HepG2 (cell line): ENCODE results near the gene DIAPH1. TPM values are rescaled to one million over a fixed set of nuclear protein-coding genes. Genes with fewer than 3 reads are reported as not detected.

Experiments used
- ELF1 ChIP-seq: sonication (generic); formaldehyde crosslinking; IDR thresholded peaks from 2 replicates; pipeline ENCODE4 v1.4.0; 2020; ENCODE audit warnings: missing genetic modification reagents
- FOXA3 ChIP-seq: IDR thresholded peaks from 2 replicates; pipeline ENCODE4 v1.6.1; 2016; ENCODE audit warnings: missing genetic modification reagents, missing compliant biosample characterization
- KAT7 ChIP-seq: IDR thresholded peaks from 2 replicates; pipeline ENCODE4 v1.6.1; 2018; ENCODE audit warnings: borderline replicate concordance, missing compliant biosample characterization
- KLF16 ChIP-seq, 2 experiments: sonication (generic) in 1 of 2; formaldehyde crosslinking in 1 of 2; IDR thresholded peaks; 2 replicates each; pipeline versions ENCODE4 v1.6.1 to v1.8.0; 2016 to 2023; ENCODE audit warnings: missing genetic modification reagents in 2 of 2, missing compliant biosample characterization in 1 of 2
- NCOA2 ChIP-seq: sonication (generic); formaldehyde crosslinking; IDR thresholded peaks from 2 replicates; pipeline ENCODE4 v1.8.0; 2022; ENCODE audit warnings: inconsistent platforms
- NFYB ChIP-seq: sonication (generic); formaldehyde crosslinking; IDR thresholded peaks from 2 replicates; pipeline ENCODE4 v1.4.0; 2020; ENCODE audit warnings: missing genetic modification reagents
- NONO ChIP-seq, 2 experiments: fragments of 450-650 bp in 1 of 2; sonication (generic) in 1 of 2; formaldehyde crosslinking in 1 of 2; IDR thresholded peaks in 1 of 2; conservative IDR thresholded peaks in 1 of 2; 2 replicates each; pipeline versions ENCODE4 v1.6.1 to v1.8.0; 2017 to 2022; ENCODE audit warnings: mild to moderate bottlenecking in 1 of 2, missing genetic modification reagents in 1 of 2, moderate library complexity in 1 of 2
- PAWR ChIP-seq: sonication (generic); formaldehyde crosslinking; IDR thresholded peaks from 2 replicates; pipeline ENCODE4 v1.4.0; 2020; ENCODE audit warnings: missing genetic modification reagents, mild to moderate bottlenecking, borderline replicate concordance
- RARA ChIP-seq: IDR thresholded peaks from 2 replicates; pipeline ENCODE4 v1.6.1; 2016; ENCODE audit warnings: missing genetic modification reagents, missing compliant biosample characterization
- SRF ChIP-seq: IDR thresholded peaks from 2 replicates; pipeline ENCODE4 v1.6.1; 2011; ENCODE audit warnings: mild to moderate bottlenecking, low read depth, low read length, moderate library complexity
- ZEB1 ChIP-seq: IDR thresholded peaks from 2 replicates; pipeline ENCODE4 v1.6.1; 2012; ENCODE audit warnings: mild to moderate bottlenecking, low read depth, inconsistent platforms; ENCODE audit not compliant: insufficient replicate concordance
- ZNF431 ChIP-seq: sonication (generic); formaldehyde crosslinking; IDR thresholded peaks from 2 replicates; pipeline ENCODE4 v1.9.0; 2022; ENCODE audit warnings: missing genetic modification reagents, low read depth, mild to moderate bottlenecking, borderline replicate concordance
- ZNF441 ChIP-seq: sonication (generic); formaldehyde crosslinking; IDR thresholded peaks from 2 replicates; pipeline ENCODE4 v1.7.0; 2021; ENCODE audit warnings: missing genetic modification reagents, borderline replicate concordance
- polyA plus RNA-seq, 8 experiments: library from polyadenylated mRNA; depleted of rRNA in 3 of 8; stranded (reverse) in 7 of 8; unstranded in 1 of 8; fragments of >200 nt; fragmentation: Illumina TruSeq in 4 of 8; extraction: Trizol in 4 of 8; gene quantifications; 2 replicates each; pipeline versions ENCODE4 v1.2.1 to v1.2.3, GENCODE V29; 2011 to 2016; ENCODE audit warnings: low read depth in 4 of 8, missing spikeins in 1 of 8, mixed read lengths in 1 of 8; ENCODE audit not compliant: insufficient read depth in 1 of 8
- total RNA-seq, 5 experiments: library from RNA; depleted of rRNA; stranded (reverse); fragments of >200 nt; fragmentation: Illumina TruSeq; extraction: Trizol; gene quantifications; 2 replicates each; pipeline ENCODE4 v1.2.3, GENCODE V29; 2016; ENCODE audit warnings: low read depth in 1 of 5
- TF ChIP-seq, protein P1 (sequence below): sonication (generic); formaldehyde crosslinking; IDR thresholded peaks from 2 replicates; pipeline ENCODE4 v1.5.0; 2020; ENCODE audit warnings: missing genetic modification reagents, mild to moderate bottlenecking, borderline replicate concordance
- TF ChIP-seq, protein P2 (sequence below): sonication (generic); formaldehyde crosslinking; IDR thresholded peaks from 2 replicates; pipeline ENCODE4 v1.5.0; 2020; ENCODE audit warnings: missing genetic modification reagents
- TF ChIP-seq, protein P3 (sequence below): sonication (generic); formaldehyde crosslinking; IDR thresholded peaks from 2 replicates; pipeline ENCODE4 v1.4.0; 2020; ENCODE audit warnings: missing genetic modification reagents, borderline replicate concordance
- TF ChIP-seq, protein P4 (sequence below): IDR thresholded peaks from 2 replicates; pipeline ENCODE4 v1.6.1; 2016; ENCODE audit warnings: mild to moderate bottlenecking
- TF ChIP-seq, protein P5 (sequence below): sonication (generic); formaldehyde crosslinking; conservative IDR thresholded peaks from 2 replicates; pipeline ENCODE4 v1.8.0; 2022; ENCODE audit warnings: mild to moderate bottlenecking, moderate library complexity, missing genetic modification reagents

The DIAPH1 gene
- total and polyA plus RNA-seq, 2 of the 13 experiments (the other 11 are each of a cell fraction or from before 2014, with no cell fraction given) = 25.1 to 33.9 TPM

DNA sequence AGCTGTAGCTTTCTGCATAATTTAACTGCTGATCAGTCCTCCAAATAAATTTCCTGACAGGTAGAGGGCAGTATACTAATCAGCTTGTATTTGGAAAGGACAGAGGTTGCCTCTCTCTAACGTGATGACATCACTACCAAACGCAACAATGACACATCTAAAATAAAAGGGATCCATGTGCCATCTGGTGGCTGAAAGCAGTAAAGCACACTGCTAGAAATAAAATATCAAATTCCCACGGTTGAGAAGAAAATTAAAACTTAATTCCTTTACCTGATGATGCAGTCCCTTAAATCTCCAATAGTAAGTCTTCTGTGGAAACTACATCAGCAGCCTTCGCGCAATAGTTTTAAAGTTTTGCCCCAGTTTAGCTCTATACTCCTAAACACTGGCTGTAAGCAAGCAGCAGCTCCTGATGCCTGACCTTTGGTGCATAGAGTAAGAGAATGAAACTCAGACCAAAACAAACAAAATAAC lies 54.5 kb downstream of the DIAPH1 start (continued):
- TF ChIP-seq NFYB (CRISPR knock-in tag) = no peak
- no peak for TF ChIP-seq NONO (IDR thresholded peaks at IDR 0.05)
- no peak for TF ChIP-seq NONO (CRISPR knock-in tag; conservative IDR thresholded peaks at IDR 0.05)
- TF ChIP-seq, protein P1, sequence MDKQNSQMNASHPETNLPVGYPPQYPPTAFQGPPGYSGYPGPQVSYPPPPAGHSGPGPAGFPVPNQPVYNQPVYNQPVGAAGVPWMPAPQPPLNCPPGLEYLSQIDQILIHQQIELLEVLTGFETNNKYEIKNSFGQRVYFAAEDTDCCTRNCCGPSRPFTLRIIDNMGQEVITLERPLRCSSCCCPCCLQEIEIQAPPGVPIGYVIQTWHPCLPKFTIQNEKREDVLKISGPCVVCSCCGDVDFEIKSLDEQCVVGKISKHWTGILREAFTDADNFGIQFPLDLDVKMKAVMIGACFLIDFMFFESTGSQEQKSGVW (CRISPR knock-in tag) = no peak
- TF ChIP-seq, protein P2, sequence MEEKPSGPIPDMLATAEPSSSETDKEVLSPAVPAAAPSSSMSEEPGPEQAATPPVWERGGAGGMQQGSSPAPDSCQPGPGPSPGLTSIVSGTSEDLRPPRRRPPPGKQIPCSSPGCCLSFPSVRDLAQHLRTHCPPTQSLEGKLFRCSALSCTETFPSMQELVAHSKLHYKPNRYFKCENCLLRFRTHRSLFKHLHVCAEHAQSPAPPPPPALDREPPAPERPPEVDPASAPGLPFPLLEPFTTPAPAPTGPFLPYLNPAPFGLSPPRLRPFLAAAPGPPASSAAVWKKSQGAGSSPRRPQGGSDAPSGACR (CRISPR knock-in tag) = no peak
- TF ChIP-seq, protein P3, sequence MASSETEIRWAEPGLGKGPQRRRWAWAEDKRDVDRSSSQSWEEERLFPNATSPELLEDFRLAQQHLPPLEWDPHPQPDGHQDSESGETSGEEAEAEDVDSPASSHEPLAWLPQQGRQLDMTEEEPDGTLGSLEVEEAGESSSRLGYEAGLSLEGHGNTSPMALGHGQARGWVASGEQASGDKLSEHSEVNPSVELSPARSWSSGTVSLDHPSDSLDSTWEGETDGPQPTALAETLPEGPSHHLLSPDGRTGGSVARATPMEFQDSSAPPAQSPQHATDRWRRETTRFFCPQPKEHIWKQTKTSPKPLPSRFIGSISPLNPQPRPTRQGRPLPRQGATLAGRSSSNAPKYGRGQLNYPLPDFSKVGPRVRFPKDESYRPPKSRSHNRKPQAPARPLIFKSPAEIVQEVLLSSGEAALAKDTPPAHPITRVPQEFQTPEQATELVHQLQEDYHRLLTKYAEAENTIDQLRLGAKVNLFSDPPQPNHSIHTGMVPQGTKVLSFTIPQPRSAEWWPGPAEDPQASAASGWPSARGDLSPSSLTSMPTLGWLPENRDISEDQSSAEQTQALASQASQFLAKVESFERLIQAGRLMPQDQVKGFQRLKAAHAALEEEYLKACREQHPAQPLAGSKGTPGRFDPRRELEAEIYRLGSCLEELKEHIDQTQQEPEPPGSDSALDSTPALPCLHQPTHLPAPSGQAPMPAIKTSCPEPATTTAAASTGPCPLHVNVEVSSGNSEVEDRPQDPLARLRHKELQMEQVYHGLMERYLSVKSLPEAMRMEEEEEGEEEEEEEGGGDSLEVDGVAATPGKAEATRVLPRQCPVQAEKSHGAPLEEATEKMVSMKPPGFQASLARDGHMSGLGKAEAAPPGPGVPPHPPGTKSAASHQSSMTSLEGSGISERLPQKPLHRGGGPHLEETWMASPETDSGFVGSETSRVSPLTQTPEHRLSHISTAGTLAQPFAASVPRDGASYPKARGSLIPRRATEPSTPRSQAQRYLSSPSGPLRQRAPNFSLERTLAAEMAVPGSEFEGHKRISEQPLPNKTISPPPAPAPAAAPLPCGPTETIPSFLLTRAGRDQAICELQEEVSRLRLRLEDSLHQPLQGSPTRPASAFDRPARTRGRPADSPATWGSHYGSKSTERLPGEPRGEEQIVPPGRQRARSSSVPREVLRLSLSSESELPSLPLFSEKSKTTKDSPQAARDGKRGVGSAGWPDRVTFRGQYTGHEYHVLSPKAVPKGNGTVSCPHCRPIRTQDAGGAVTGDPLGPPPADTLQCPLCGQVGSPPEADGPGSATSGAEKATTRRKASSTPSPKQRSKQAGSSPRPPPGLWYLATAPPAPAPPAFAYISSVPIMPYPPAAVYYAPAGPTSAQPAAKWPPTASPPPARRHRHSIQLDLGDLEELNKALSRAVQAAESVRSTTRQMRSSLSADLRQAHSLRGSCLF = no peak
- no peak for TF ChIP-seq RARA (CRISPR knock-in tag)
- TF ChIP-seq ELF1 (CRISPR knock-in tag) = peak; percentile 12; the same call in 1 of the 2 replicates
- no peak for TF ChIP-seq PAWR (CRISPR knock-in tag)
- peak in 1 of 2 experiments; percentile 37; a peak in 1 of 4 replicates for TF ChIP-seq KLF16 (CRISPR knock-in tag; IDR thresholded peaks at IDR 0.05)
- no peak for TF ChIP-seq ZEB1
- TF ChIP-seq ZNF441 (CRISPR knock-in tag) = no peak
- TF ChIP-seq KAT7 (CRISPR knock-in tag) = no peak
- TF ChIP-seq FOXA3 (CRISPR knock-in tag) = peak; percentile 41
- TF ChIP-seq ZNF431 = no peak
- TF ChIP-seq, protein P4, sequence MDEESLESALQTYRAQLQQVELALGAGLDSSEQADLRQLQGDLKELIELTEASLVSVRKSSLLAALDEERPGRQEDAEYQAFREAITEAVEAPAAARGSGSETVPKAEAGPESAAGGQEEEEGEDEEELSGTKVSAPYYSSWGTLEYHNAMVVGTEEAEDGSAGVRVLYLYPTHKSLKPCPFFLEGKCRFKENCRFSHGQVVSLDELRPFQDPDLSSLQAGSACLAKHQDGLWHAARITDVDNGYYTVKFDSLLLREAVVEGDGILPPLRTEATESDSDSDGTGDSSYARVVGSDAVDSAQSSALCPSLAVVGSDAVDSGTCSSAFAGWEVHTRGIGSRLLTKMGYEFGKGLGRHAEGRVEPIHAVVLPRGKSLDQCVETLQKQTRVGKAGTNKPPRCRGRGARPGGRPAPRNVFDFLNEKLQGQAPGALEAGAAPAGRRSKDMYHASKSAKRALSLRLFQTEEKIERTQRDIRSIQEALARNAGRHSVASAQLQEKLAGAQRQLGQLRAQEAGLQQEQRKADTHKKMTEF (CRISPR knock-in tag) = peak; percentile 44; the same call in 1 of the 2 replicates
- TF ChIP-seq NCOA2 (CRISPR knock-in tag) = peak; percentile 15; the same call in 1 of the 2 replicates
- TF ChIP-seq SRF = no peak
- TF ChIP-seq, protein P5, sequence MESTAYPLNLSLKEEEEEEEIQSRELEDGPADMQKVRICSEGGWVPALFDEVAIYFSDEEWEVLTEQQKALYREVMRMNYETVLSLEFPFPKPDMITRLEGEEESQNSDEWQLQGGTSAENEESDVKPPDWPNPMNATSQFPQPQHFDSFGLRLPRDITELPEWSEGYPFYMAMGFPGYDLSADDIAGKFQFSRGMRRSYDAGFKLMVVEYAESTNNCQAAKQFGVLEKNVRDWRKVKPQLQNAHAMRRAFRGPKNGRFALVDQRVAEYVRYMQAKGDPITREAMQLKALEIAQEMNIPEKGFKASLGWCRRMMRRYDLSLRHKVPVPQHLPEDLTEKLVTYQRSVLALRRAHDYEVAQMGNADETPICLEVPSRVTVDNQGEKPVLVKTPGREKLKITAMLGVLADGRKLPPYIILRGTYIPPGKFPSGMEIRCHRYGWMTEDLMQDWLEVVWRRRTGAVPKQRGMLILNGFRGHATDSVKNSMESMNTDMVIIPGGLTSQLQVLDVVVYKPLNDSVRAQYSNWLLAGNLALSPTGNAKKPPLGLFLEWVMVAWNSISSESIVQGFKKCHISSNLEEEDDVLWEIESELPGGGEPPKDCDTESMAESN = peak; percentile 38; the same call in 1 of the 2 replicates
